Sigmoid colon (tissue), 4 donors: Measurements from ENCODE around the gene TLR4.

Source experiments
- CTCF ChIP-seq, 4 experiments: fragments of 450-650 bp in 3 of 4; fragments of 200-600 bp in 1 of 4; IDR thresholded peaks; one replicate each; pipeline ENCODE4 v1.5.1; 2016 to 2019; ENCODE audit warnings: antibody characterized with exemption in 4 of 4, mild to moderate bottlenecking in 3 of 4, moderate library complexity in 2 of 4
- EP300 ChIP-seq, 4 donors: sonication (generic); formaldehyde crosslinking; IDR thresholded peaks; one replicate each; pipeline ENCODE4 v1.6.1; 2017; ENCODE audit warnings: antibody characterized with exemption in 4 of 4
- POLR2A ChIP-seq, 2 donors: fragments of 450-650 bp; IDR thresholded peaks; one replicate each; pipeline ENCODE4 v1.6.1; 2016; ENCODE audit warnings: antibody characterized with exemption in 2 of 2, mild to moderate bottlenecking in 2 of 2, moderate library complexity in 2 of 2
- POLR2AphosphoS5 ChIP-seq, 4 donors: sonication (generic); formaldehyde crosslinking; IDR thresholded peaks; one replicate each; pipeline ENCODE4 v1.6.1; 2017; ENCODE audit warnings: antibody characterized with exemption in 4 of 4

DNA sequence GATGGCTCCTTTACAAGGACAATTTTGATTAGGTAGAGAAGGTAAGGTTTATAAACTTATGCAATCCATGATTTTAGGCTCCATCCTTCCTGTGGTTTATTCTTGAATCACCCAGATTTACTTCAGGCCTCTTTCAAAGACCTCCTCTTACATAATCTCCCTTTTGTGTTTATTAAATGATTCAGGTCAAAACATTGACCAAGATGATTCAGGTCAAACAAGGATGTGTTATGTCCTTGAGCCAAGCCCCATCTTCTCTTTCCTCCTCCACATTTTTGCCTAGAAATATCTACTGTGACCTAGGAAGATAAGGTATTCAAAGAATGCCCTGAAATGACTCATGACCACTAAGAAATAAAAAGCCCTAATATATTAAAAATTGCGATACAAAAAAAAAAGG lies 31.8 kb upstream of the TLR4 start:
- TF ChIP-seq CTCF (IDR thresholded peaks at IDR 0.05), result no peak
- no peak for TF ChIP-seq EP300 (IDR thresholded peaks at IDR 0.05)
- TF ChIP-seq POLR2AphosphoS5 (IDR thresholded peaks at IDR 0.05), result no peak
- TF ChIP-seq POLR2A (IDR thresholded peaks at IDR 0.05), result no peak
